Non-pigmented ciliary epithelial cell (primary cell): ENCODE data around the gene ELP4.

Source experiments
- DNase-seq: peaks from one replicate; pipeline ENCODE4 v3.0.0-alpha.2; 2010; ENCODE audit warnings: low read depth

ELP4 gene

DNA sequence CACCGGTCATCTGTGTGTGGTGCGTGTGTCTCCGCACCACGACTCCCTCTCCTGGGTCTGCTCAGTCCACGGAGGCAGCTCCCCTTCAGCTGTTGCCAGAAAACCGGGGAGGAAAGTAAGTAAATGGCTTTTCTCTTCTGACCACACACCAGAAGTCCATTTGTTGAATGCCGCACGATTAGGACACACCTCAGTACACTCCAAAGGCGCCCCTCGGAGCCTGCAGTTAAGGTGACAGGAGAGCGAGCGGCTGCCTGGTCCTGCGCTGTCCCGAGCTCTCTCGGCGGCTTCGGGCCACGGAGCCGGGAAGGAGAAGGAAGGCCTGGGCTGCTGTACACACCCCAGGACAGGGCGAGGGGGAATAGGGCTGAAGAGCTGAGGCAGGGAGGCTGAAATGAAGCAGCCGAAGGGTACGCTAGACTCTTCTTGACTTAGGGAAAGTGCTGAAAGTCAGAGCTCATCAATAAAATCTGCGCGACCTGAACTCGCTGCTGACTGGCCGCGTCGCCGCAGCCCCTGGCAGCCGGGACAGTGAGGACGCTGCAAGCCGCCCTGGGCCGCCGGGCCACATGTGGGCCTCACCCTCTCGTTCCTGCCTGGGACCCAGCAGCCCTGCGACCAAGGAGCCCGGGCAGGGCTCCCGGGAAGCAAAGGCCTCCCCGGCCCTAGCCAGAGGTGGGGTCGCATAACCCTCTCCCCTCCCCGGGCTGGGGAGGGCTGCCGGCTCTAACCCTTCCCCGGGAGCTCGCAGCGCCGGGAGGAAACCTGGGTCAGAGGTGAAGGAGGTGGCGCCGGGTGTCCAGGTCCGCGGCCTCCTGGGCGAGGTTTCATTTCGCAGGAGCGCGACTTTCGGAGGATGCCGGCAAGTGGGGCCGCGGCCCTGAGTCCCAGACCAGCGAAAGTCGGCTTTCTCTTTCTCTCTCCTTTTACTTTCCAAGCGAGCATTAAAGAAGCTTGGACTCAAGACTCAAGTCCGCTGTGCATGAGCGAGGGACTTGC, 303.1 kb downstream of the ELP4 start:
- DNase-seq = no peak

DNA sequence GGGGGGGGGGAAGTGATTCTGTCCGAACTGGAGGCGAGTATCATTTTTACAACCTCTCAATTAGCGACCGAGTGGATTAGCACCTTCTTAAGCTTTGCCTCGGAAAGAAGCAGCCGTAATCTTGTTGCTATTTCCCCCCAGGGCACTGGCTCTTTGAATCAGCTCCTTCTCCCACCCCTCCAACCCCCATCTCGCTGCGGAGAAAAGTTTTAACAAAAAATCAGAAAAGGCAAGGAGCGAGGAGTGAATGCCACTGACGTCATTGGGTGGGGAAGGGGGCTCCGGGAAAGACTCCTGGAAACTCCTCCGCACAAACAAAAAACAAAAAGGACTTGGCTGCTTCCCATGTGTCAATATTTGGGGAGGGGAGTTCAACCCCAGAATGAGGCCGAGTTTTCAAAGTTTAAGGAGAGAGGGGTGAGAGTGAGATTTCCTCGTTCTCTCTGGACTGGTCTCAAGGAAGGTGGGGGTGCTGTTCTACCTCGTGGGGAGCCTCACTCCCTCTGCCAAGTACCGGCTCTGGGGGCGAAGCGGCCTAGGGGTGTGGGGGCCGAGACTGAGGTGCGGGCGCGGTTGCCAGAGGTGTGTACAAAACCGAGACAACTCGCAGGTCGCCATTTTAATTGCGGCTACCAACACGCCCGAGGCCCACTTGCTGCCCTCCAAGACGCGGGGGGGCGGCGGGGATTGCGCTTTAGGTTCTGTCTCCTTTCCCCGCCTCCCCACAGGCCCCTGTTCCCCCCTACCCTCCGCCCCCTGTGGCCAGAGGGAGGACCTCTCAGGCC, 304.0 kb downstream of the ELP4 start:
- DNase-seq = no peak

DNA sequence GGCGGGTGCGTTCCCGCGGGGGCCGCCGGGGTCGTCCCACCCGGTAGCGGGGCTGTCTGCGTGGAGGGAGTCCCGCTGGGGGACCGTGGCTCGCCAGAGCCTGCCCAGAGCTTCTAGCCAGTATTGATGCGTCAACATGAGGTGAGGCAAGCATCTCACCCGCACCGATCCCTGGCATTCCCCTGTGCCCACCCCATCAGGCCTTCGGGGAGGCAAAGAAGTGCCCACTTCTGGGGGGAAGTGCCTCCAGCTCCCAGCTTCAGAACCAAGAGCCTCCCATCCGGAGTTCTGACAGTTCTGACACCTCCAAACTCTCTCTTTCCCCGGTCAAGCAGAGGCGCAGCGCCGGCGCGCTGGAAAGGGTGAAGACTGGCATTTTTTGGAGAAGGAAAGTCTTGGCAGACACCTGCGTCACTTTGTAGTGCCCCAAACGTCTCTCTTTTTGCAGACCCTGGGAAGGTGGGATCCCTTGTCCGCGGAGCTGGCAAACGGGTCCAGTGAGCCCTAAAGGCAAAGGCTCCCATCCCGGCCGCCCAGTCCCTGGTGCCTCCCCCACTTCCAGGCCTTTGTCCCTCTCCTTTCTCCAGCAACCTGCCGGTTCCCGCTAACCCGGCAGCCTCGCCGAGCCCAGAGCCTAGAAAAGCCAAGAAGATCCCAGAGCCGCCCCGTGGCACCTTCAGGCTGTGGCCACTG, 304.8 kb downstream of the ELP4 start:
- no peak for DNase-seq

DNA sequence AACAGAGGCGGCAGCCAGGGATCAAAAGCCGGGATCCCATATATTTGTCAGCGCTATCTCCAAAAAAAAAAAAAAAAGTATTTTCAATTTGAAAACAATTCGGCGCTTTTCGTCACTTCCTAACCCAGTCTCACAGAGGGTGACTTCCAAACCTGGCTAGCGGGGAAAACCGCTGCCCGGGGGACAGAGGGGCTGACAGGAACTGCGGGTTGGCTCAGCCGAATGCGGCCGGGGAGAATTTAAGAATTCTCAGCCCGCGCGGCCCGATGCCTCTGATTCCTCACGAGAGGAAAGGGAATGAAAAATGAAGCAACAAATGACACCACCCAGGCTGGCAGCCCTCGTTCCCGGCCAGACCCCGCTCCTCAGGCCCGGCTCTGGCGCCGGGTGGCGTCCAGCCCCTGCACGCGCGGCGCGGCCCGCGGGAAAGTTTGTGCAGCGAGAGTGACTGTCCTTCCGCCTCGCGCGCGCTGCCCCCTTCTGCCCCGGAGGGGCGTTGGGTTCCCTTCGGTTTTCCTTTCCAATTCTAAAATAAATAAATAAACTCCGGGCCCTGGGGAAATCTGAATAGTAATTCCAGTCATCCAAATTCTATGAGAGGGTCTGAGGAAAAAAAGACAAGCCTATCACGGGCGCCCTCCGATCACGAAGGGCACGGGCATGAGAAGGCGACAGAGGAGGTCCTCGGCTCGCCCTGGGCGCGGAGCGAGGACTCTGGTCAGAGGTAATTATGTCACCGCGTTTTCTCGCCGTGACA, 306.3 kb downstream of the ELP4 start:
- DNase-seq = no peak

DNA sequence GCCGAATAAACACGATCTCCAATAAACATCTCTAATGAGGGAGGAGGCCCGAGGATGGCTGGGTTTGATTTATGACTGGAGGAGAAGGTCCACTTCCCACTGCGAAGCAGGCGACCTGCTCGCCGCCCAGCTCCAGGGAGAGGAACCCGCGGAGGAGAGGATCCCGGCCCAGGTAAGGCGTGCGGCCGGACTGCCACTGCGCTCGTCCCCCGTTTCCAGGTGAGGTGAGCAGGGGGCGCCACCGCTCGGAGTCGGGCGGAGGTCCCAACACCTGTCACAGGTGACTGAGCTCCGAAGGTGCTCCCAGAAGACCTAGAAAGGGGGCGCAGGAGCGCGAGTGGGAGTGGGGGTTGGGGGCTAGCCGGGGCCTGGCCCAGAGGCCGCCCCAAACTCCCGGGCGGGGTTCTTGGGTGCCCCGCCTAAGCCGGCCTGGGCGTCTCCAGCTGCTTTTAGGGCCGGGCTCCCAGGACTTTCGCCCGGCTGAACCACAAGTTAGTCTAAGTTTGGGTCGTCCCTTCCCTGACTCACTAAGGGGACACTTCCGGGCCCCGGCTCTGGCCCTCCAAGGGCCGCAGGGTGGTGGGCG, 307.0 kb downstream of the ELP4 start:
- DNase-seq = no peak

DNA sequence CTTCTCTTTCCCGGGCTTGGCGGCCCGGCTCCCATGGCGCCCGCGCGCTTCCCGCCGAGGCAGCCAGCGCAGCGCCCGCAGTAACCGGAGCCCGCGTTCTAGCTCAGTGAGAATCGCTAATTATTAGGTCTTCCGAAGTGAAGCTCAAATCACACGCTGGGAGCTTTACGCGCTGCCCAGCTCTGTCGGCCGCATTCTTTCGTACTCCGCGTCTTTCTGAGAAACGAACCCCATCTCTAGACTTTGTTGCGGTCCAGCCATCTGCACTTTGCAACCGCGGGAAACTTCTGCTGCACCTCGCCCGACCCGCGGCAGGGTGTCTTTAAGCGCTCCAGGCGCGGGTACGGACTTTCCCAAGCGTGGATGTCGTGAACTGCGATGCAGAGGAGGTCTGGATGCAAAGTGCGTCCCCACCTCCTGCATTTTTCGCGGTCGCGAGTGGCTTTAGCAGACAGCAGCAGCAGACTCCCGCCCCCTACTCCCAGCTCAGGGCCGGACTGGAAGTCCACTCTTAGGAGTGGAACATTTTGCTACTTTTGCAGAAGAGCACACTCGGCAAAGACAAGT, 307.6 kb downstream of the ELP4 start:
- no peak for DNase-seq

DNA sequence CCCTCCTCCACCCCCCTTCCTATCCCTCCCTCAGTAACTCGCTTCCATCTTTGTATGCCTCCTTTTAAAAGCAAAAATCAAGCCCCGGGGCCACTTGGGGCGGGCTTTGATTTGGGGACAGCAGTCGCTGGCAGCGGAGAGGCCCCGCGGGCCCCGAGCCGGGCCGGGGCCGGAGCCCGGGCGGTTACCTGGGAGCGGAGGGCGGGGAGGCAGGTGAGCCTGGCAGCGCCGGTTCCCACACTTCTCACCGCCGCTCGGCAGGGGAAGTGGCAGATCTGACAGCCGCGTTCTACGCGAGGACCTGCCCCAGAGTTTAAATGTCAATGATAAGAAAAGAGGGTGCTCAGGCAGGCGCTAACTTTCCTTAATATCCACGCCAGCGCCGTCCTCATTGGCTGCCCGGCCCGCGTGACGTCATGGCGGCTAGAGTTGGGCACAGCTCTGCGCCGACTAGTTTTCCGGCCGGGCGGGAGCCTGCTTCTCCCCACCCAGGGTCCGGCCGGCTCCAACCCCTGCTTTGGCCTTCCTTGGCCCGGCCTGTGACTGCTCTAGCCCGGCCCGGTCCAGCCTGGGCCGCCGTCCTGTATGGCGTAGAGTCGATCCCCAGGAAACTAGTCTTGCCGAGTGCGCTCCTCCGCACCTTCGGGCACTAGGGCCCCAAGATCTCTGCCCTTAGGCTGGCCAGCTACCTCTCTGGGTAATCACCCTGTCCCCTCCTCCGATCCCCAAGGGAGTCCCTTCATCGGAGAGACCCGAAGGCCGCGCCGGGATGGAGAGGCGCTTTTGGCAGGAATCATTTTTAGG, 308.3 kb downstream of the ELP4 start:
- no peak for DNase-seq

DNA sequence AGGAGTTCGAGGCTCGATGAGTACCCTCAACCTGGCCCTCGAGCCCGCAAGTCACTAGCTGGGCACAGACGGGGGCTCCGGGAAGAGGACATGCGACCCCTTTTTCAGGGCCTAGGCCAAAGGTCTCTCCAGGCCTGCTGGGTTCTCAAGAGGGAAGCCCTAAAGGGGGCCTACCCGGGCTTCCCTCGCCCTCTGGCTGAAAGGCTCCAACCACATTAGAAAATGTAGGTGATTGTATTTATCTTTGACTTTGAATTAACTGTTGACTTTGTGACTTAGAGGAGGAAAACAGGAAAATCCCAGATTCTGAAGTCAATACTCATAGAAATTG, 308.8 kb downstream of the ELP4 start:
- no peak for DNase-seq

DNA sequence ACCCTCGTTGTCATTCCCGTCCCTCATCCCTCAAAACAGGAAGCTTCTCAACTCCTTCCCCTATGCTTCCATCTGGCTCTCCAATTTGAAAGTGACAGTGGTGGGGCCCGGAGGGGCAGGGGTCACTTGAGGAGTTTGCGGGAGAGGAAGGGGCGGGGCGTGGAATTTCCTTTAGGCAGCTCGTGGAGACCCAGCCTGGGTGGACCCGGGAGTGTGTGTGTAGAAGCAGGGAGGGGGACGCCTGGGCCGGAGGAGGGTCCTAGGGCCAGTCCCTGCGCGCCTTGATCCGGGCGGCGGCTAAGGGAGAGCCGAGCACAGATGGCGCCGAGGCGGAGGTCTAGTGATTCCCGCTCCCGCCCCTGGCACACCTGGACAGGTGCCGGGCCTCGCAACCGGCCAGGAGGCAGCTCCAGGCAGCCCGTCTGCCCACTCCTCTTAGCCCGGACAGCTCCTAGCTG, 309.3 kb downstream of the ELP4 start:
- DNase-seq = no peak

DNA sequence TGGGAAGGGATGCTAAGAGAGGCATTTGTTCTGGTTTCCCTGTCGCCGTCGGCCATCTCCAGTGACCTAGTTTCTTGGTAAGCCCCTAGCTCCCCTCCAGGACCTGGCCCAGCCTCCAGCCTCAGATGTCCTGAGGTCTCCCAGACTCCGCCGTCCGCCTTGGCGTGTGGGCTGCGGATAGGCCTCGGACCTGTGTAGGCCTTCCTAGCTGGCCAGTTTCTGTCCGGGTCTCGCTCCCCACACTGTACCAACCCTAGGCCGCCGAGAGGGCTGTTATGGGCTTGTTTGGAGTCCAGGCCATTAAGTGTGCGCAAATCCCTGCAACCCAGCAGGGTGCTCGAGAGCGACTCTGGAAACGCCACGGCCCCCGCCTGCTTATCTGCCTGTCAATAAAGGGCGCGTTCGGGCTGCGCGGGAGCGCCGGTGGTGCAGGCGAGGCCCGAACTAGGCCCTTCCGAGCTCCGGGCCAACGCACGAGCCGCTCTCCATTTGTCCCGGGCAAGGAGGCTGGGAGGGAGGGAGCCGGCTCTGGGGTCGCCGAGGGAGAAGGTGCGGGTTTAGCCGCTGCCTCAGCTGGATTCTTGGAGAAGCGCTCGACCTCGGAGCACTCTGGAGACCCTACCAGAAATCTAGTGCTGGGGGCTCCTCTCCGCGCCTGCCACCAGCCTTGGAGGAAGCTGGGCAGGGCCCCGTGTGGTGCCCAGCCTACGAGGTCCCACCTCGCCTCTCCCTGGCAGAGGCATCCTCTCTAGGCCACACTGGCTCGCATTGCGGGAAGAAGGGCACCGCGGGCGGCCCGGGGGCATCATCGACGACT, 310.3 kb downstream of the ELP4 start:
- no peak for DNase-seq

DNA sequence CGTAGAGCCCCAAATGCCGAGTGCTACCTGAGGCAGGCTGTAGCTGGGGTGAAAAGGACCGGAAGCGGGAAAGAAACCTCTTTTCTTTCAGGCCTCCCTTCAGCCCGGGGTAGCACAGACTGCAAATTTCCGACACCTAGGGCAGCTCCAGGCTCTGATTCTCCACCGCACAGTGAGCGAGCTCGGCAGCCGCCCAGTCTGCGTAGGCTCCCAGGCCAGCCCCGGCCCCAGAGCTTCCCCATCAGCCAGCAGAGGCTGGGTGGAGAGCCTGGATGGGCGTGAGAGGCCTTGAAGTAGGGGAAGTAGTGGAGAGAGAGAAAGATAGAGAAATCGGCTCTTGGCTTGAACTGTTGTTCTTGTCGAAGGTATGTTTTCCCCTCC, 310.9 kb downstream of the ELP4 start:
- no peak for DNase-seq

DNA sequence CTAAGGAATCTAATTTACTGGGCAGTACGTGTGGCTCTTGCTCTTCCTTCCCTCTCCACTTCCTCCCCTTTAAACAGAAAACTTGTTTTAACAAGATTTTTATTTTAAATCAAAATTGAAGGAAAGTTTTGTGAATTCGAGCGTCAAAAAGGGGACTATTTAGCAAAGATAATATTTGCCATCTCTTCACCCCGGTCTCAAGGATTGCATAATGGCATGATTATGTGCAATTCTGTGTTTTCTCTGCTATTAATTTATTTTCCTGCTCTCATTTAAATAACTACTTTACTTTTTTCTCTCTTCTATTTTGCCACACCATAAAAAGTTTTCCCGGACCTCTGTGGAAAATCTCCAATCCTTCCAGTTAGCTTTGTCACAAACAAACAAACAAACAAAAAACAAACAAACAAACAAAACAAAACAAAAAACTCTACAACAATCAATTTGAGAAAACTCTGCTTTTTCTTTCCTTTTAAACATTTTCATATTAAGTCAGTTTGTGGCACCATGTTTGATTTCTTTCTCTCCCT, 311.7 kb downstream of the ELP4 start:
- DNase-seq = no peak

DNA sequence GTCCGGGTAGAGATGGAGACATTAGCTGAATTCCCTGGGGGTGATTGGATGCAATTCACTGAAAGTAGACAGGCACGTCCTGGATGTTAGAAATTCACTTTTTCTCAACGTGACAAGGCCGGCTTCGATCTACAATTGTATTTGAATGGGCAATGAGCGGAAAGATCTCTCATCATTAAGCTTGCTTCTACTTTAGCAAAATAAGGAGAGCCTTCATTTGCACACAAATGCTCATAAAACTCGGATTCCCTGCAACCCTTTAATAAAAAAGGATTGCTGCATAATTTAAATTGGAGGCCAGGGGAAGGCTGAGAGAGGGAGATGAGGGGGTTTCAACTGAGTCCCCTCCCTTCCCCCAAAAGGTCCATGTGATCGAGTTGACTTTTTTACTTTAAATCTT, 312.2 kb downstream of the ELP4 start:
- DNase-seq = no peak

DNA sequence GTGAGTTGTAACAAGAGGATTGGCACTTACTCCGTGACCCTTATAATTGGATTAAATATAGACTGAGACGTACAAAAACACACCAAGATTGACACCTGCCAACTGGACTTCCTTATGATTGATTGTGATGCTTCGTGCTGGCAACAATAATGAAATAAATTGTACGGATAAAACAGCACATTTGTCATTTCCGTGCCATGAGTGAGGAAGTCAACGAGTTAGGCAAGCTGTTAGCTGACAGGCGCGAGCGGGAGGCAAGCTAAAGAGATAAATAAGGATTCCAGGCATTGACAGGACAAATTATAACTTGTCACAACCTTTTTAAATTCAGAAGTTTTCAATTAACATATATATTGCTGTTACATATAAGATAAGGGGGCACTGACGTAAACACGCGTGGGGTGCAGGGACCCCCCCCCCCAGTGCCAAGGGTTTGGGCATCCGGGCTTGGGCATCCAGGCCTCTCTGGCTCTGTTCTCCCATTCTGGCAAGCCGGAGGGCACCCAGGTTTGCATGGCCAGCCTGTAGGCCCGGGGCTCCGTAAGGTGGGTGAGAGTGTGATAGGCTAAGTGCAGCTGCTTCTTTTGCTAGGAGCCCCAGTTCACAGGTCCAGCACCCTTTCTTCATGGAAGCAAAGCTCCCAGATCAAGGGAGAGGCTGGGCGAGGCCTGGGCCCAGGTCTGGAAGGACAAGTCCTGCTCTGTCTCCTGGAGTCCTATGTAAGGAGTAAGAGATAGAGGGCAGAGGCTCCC, 312.8 kb downstream of the ELP4 start:
- DNase-seq = no peak

DNA sequence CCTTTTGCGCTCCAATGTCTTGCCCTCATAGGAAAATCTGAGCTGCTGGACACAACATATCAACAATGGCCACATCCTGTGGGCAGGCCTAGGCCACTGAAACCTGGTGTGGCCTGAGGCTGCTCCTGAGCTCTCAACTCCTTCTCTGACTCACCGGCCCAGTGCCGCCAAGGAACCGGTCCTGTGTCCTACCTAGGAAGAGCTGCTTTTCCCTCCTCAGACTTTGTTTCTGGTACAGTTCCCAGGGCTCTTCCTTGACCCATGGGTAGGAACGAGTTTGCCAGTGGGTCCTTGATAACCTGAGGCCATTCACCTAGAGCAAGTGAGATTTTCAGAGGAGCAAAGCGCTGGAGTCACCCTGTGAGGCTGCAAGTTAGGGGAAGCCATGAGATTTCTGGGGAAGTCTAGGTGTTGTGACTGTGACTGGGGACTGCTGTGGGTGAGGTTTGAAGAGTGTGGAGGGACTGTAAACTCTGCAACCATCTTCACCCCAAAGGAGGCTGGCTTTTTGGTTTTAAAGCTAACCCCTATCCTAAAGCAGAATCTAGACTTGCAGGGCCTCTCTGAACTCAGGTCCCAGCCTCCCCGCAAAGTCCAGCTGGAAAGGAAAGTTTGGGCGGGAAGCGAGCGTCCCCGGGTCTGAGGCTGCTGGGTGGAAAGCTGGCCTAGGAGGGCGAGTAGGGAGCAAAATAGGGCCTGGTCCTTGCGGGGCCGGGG, 313.5 kb downstream of the ELP4 start:
- DNase-seq = no peak

DNA sequence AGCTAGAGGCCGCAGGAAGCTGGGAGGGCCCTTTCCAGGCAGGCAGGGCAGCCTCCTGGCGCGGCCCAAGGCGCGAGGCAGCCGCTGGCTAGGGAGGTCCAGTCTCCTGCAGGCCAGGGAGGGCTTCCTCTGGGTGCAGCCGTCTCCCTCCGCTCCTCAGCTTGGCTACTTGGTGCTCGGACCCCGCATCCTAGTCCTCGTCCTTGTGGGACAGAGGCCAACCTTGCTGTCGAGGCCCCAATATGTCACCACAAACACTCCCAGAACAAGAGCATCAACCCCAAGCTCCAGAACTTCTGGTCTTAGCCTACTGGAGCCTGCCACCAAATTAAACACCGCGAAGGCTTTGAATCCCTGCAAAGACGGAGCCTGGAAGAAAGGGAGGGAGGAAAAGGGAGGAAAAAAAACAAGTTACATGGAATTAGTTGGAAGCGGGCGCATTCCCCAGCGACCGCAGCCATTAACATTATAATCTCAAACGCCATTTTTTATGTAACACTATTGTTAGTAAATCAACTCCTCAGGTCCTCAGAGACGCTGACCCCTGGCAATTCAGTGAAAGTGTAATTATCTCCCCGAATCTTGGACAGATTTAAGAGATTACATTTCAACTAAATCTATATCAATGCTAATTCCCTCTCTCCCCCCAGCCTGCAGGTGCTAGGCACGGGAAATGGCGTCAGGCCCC, 314.2 kb downstream of the ELP4 start:
- no peak for DNase-seq

DNA sequence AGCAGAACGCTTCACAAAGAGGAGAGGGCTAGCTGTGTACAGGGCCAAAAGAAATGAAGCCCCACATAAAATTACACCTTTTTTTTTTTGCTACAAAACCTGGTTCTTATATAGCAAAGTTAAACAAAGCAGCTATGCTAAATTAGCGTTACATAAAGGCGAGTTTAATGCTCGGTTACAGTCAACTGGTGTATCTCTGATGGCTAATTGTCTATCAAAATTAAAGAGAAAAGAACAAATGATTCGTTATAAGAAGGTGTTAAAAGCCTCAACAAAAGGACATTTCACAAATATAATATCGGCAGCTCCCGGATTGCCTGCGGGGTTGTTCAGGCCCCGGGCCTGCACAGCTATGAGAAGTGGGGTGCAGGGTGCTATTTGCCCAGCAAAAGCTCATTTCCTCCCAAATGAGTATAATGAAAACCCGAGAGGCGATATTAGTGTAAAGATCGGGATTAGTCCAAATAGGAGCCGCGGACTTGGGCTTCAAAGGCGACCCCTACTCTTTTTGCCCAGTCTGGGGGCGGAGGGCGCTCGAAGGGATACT, 314.8 kb downstream of the ELP4 start:
- DNase-seq = no peak
